A549 treated with CpdA at 1 μM for 4 hours (cell line): ENCODE measurements around the gene FPR1. TPM values are rescaled to one million over a fixed set of nuclear protein-coding genes. Genes with fewer than 3 reads are reported as not detected.

Experiments
- total RNA-seq: library from RNA; stranded (reverse); fragments of 200-300 nt; extraction: Qiagen RNA extraction; gene quantifications from 5 replicates; pipeline ENCODE4 v1.2.3, GENCODE V29; 2022; ENCODE audit warnings: low read depth

The FPR1 gene, protein sequence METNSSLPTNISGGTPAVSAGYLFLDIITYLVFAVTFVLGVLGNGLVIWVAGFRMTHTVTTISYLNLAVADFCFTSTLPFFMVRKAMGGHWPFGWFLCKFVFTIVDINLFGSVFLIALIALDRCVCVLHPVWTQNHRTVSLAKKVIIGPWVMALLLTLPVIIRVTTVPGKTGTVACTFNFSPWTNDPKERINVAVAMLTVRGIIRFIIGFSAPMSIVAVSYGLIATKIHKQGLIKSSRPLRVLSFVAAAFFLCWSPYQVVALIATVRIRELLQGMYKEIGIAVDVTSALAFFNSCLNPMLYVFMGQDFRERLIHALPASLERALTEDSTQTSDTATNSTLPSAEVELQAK
- total RNA-seq = 0.10 TPM in 1 of 5 replicates, not detected in the others

DNA sequence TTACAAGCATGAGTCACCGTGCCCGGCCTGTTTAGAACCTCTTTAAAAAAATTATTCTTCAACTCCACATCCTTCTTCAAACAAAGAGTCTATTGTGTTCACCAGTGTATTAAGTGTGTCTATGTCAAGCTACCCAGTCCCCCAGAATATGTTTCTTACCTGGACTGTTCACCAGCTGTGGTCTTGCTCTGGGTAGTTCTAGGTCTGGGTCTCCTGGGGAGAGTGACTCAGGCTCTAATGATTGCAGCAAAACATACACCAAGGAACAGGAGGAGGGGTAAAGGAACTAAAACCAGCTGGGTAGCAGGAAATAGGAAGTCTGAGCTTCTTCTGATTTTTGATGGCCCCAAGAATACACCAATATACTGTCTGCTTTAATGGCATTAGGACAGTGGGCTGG lies at the start of gene FPR1:
Gene FPR1 (minus strand): TSS at position 224 of the 400 bp plus-strand sequence. CDS start 4,884 bp downstream, outside the sequence.

DNA sequence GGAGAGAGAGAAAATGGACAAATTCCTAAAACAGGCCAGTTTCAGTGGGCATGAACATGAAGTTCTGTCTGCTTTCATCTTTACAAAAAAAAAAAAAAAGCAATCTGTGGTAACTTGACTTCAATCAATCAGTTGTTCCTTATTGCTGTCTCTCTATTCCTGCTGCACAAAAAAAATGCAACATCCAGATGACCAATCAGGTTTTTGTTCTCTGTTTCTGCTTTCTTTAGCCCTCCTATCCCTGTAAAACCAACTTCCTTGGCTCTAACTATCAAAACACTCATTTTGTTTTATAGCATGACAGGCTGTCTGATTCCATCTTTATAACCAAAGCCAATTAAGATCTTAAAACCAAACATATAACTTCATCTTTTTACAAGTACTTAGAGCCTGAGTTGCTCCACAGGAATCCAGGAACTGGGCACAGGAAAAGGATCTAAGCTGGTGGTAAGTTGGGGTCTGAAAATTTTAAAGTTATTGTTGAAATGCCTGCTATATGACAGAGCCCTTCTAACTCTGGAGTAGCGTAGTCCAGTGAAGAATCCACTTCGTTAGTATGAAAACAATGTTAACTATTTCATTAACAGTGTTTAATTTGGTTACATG lies 43.3 kb upstream of the FPR1 start, which contains the start of gene FPR3:
Gene FPR3 (plus strand): TSS at position 273 of the 606 bp plus-strand sequence. CDS start 28,592 bp downstream, outside the sequence.

DNA sequence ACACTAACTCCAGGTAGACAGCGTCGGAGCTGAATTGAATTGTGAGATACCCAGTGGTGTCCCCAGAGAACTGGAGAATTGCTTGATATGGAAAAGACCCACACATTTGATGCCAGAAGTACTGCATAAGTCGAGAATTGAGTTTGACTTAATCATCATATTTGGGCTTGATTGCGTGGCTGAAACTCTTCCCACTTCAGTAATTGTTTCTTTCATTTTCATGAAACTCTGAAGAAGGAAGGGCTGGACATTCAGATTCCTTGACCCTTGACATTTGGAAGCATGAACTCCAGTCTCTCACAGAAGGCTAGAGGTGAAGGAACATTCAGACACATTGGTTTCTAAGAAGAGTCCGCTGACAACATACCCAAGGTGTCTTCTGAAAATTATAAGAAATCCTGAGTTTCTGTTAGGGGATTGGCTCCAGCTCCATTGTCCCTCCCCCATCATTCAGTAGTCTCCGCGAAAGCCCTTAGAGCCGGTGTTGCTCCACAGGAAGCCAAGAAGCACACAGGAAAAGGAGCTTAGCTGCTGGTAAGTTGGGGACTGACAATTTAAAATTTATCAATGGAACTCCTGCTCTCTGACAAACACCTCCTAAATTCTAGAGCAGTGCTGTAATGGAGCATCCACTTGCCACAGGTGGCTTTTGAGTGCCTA lies 9.1 kb upstream of the FPR1 start, which contains the start of gene FPR2:
Gene FPR2 (plus strand): TSS at position 484 of the 660 bp plus-strand sequence. CDS start 7,479 bp downstream, outside the sequence.

Other genes starting within 250 kb of the FPR1 start
- gene SIGLEC6, start 220.2 kb downstream of the FPR1 start, total RNA-seq = not detected in 5 replicates
- 4.2 to 5.6 TPM (median 4.3 TPM) in 5 replicates for gene ZNF175, start 180.6 kb downstream of the FPR1 start, total RNA-seq
- gene SIGLEC5, start 121.5 kb downstream of the FPR1 start, total RNA-seq = not detected in 5 replicates
- 0.03 to 0.20 TPM in 2 of 5 replicates, not detected in the others for gene SIGLEC14, start 105.1 kb downstream of the FPR1 start, total RNA-seq
- gene SPACA6, start 58.5 kb downstream of the FPR1 start, total RNA-seq = 7.8 to 17.5 TPM (median 11.3 TPM) in 5 replicates
- gene HAS1, start 27.9 kb downstream of the FPR1 start, total RNA-seq = not detected in 5 replicates
- gene FPR2, start 9.3 kb upstream of the FPR1 start, total RNA-seq = not detected in 5 replicates
- not detected in 5 replicates for gene FPR3, start 43.3 kb upstream of the FPR1 start, total RNA-seq
- 0.06 to 0.15 TPM (median 0.09 TPM) in 4 of 5 replicates, not detected in the other for gene ZNF577, start 136.1 kb upstream of the FPR1 start, total RNA-seq
- gene ZNF649, start 153.1 kb upstream of the FPR1 start, total RNA-seq = 0.13 to 0.45 TPM (median 0.20 TPM) in 5 replicates
- gene ZNF613, start 175.6 kb upstream of the FPR1 start, total RNA-seq = 0.89 to 1.4 TPM (median 1.0 TPM) in 5 replicates
- 3.4 to 5.2 TPM (median 4.7 TPM) in 5 replicates for gene ZNF350, start 235.0 kb upstream of the FPR1 start, total RNA-seq